Esophagus squamous epithelium (tissue), 5 donors: ENCODE measurements around the gene SGSH. TPM values are rescaled to one million over a fixed set of nuclear protein-coding genes. Genes with fewer than 3 reads are reported as not detected.
A peak's percentile ranks its signal among the peaks of the same experiment; 100 is the strongest.

ENCODE experiments used
- DNase-seq: peaks from one replicate; lab custom pipeline; 2025; lab: John Stamatoyannopoulos, UW
- H3K27ac ChIP-seq, 4 donors: fragments of 200-600 bp; sonication (generic); one replicate each; pipeline ENCODE4 v1.5.1; 2016 to 2019; ENCODE audit warnings: mild to moderate bottlenecking in 1 of 4
- H3K27me3 ChIP-seq, 4 donors: fragments of 200-600 bp; sonication (generic); 1 replicate in 3 of 4; 2 replicates in 1 of 4; pipeline versions ENCODE4 v1.5.1 to v1.6.0; 2017 to 2021; ENCODE audit warnings: antibody characterized with exemption in 1 of 4
- H3K36me3 ChIP-seq, 3 donors: fragments of 200-600 bp; sonication (generic); one replicate each; pipeline ENCODE4 v1.5.1; 2016 to 2019
- H3K4me1 ChIP-seq, 3 donors: fragments of 200-600 bp; sonication (generic); one replicate each; pipeline ENCODE4 v1.5.1; 2017 to 2019
- H3K4me3 ChIP-seq, 4 donors: fragments of 200-600 bp; sonication (generic); 1 replicate in 3 of 4; 2 replicates in 1 of 4; pipeline ENCODE4 v1.5.1; 2016 to 2019; ENCODE audit warnings: mild to moderate bottlenecking in 2 of 4, moderate library complexity in 1 of 4
- H3K9me3 ChIP-seq, 3 donors: fragments of 200-600 bp; sonication (generic); one replicate each; pipeline ENCODE4 v1.5.1; 2016 to 2019
- CTCF ChIP-seq, 6 experiments: fragments of 450-650 bp in 4 of 6; fragments of 200-600 bp in 2 of 6; sonication (generic) in 2 of 6; IDR thresholded peaks; one replicate each; pipeline ENCODE4 v1.5.1; 2016 to 2019; ENCODE audit warnings: antibody characterized with exemption in 6 of 6, mild to moderate bottlenecking in 4 of 6, moderate library complexity in 4 of 6
- POLR2A ChIP-seq, 4 donors: fragments of 450-650 bp; IDR thresholded peaks; one replicate each; pipeline ENCODE4 v1.6.1; 2017; ENCODE audit warnings: antibody characterized with exemption in 4 of 4, mild to moderate bottlenecking in 4 of 4, moderate library complexity in 3 of 4
- WGBS, 2 donors: methylation state at CpG; one replicate each; pipeline ENCODE4 v1.1.5; 2018; 5-methylcytosine and 5-hydroxymethylcytosine counted together
- intact Hi-C: fragments of 100-400 bp; cut with DNase I; formaldehyde crosslinking; loops from one replicate; pipeline ENCODE4 v1.15.0; 2022
- total RNA-seq, 4 donors: library from RNA; depleted of rRNA; stranded (reverse); fragments of >200 nt; gene quantifications; one replicate each; pipeline ENCODE4 v1.1.0, GENCODE V29; 2016
- donor health status: DM: yes; HTN: yes; CAD: no.

Gene SGSH
- total RNA-seq, 4 donors from 2014 or later, result 8.7 to 18.7 (median 12.9) TPM

- H3K27me3 ChIP-seq, result peaks cover 0 to 2% (median 0%) of the 10 kb centered on the region in 4 donors
- TF ChIP-seq CTCF (IDR thresholded peaks at IDR 0.05) (no peak), POLR2A (IDR thresholded peaks at IDR 0.05) (no peak)
- peak overlapping the region in 3 of 4 donors; percentile 21 to 50 (median 31) for H3K4me3 ChIP-seq
- 44 to 53% methylated on average over 16 of the region's 16 CpGs for WGBS, 2 donors
- H3K9me3 ChIP-seq, result no peaks in the 10 kb centered on the region
- no peak for DNase-seq
- peaks cover 0 to 21% (median 0%) of the 10 kb centered on the region in 3 donors for H3K36me3 ChIP-seq
- peaks cover 18 to 48% (median 24%) of the 10 kb centered on the region in 3 donors for H3K4me1 ChIP-seq
- intact Hi-C loops, result no loop called here
- H3K27ac ChIP-seq, result peak overlapping the region; percentile 62 to 82 (median 74)
Measured at GRCh38 chr17:80187090-80187489, 33.0 kb downstream of the SGSH start.

- Histone ChIP-seq H3K27me3 (peaks cover 0 to 3% (median 0%) of the 10 kb centered on the region in 4 donors), H3K9me3 (no peaks in the 10 kb centered on the region), H3K4me3 (no peak overlapping the region), H3K27ac (no peak overlapping the region), H3K4me1 (peaks cover 10 to 38% (median 19%) of the 10 kb centered on the region in 3 donors), H3K36me3 (peaks cover 0 to 23% (median 0%) of the 10 kb centered on the region in 3 donors)
- TF ChIP-seq CTCF (IDR thresholded peaks at IDR 0.05), result no peak
- TF ChIP-seq POLR2A (IDR thresholded peaks at IDR 0.05), result no peak
- no peak for DNase-seq
- intact Hi-C loops, result no loop called here
- 84 to 89% methylated on average over 5 to 7 of the region's 9 CpGs for WGBS, 2 donors
Measured at GRCh38 chr17:80185968-80186367, 34.2 kb downstream of the SGSH start.

- 69 to 91% methylated on average over 9 of the region's 10 CpGs for WGBS, 2 donors
- no peak overlapping the region for H3K27ac ChIP-seq
- intact Hi-C loops, result no loop called here
- H3K4me3 ChIP-seq, result no peak overlapping the region
- H3K9me3 ChIP-seq, result no peaks in the 10 kb centered on the region
- no peak for TF ChIP-seq POLR2A (IDR thresholded peaks at IDR 0.05)
- no peak for TF ChIP-seq CTCF (IDR thresholded peaks at IDR 0.05)
- peaks cover 10 to 28% (median 18%) of the 10 kb centered on the region in 3 donors for H3K4me1 ChIP-seq
- H3K27me3 ChIP-seq, result peaks cover 0 to 3% (median 0%) of the 10 kb centered on the region in 4 donors
- no peak for DNase-seq
- peaks cover 0 to 33% (median 0%) of the 10 kb centered on the region in 3 donors for H3K36me3 ChIP-seq
Measured at GRCh38 chr17:80184423-80184714, 35.8 kb downstream of the SGSH start.

DNA sequence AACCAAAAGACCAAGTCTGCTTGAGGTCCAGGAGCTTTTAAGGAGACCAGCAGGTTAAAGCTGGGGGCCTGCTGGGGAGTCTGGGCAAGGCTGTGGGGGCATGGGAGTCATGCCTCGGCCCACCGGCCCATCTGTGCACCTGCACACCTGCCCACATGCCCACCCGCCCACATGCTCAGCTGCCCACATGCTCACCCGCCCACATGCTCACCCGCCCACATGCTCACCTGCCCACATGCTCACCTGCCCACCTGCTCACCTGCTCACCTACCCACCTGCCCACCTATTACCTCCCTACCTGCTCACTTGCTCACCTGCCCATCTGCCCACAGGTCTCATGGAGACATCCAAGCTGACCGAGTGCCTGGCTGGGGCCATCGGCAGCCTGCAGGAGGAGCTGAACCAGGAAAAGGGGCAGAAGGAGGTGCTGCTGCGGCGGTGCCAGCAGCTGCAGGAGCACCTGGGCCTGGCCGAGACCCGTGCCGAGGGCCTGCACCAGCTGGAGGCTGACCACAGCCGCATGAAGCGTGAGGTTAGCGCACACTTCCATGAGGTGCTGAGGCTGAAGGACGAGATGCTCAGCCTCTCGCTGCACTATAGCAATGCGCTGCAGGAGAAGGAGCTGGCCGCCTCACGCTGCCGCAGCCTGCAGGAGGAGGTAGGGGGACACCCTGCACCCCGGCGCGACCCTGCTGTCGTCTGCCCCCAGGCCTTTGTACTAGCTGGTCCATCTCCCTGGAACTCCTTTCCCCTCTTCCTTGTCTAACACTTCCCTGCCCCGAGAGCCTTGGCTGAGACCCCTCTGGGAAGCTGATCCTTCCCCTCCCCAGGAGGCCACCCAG lies 36.3 kb downstream of the SGSH start:
- no peak for DNase-seq

More for the DNA sequence above, 36.3 kb downstream of the SGSH start:
- no peaks in the 10 kb centered on the region for H3K9me3 ChIP-seq
- no peak overlapping the region for H3K4me3 ChIP-seq
- peaks cover 0 to 38% (median 0%) of the 10 kb centered on the region in 3 donors for H3K36me3 ChIP-seq
- intact Hi-C loops, result no loop called here
- peaks cover 10 to 25% (median 18%) of the 10 kb centered on the region in 3 donors for H3K4me1 ChIP-seq
- peaks cover 0 to 3% (median 0%) of the 10 kb centered on the region in 4 donors for H3K27me3 ChIP-seq
- TF ChIP-seq POLR2A (IDR thresholded peaks at IDR 0.05) (no peak), CTCF (IDR thresholded peaks at IDR 0.05) (no peak)
- no peak overlapping the region for H3K27ac ChIP-seq
- WGBS, 2 donors, result 75 to 86% methylated on average over 16 to 23 of the region's 26 CpGs
